OCI-LY3 (cell line): ENCODE data around the gene CSH2.
"Not testable (repeated sequence)": the region's sequence is repeated elsewhere in the genome, so short reads cannot be mapped to it uniquely, and the experiment has no call there.

Experiments used
- EZH2phosphoT487 ChIP-seq: fragments of 200-600 bp; shearing (Covaris generic); IDR thresholded peaks from 2 replicates; pipeline ENCODE4 v1.6.1; 2018; ENCODE audit warnings: antibody characterized with exemption, mixed run types, low read depth
- TF ChIP-seq, protein P1 (sequence below): fragments of 200-600, 300-600 bp; sonication (generic); IDR thresholded peaks from 2 replicates; pipeline ENCODE4 v1.5.1; 2014; ENCODE audit warnings: antibody characterized with exemption, low read length, low read depth

DNA sequence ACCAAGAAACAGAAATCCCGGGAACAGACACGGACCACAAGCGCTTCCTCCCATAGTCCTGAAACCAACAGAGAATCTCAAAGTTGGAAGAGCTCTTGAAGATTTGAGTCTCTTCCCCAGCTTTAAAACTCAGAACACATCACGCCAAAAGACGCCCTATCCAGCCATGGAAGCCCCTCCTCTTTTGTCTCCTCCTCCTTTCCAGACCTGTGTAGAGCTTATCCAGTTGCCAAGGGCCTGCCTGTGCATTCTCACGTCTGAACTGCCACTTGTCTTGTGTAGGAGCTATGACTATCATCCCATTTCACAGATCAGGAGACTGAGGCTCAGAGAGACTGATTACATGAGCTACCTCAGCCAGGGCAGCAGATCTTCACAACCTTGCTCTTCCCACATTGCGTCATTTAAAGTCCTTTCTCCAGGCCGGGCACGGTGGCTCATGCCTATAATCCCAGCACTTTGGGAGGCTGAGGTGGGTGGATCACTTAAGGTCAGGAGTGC lies 9.2 kb upstream of the CSH2 start:
- TF ChIP-seq, protein P1, sequence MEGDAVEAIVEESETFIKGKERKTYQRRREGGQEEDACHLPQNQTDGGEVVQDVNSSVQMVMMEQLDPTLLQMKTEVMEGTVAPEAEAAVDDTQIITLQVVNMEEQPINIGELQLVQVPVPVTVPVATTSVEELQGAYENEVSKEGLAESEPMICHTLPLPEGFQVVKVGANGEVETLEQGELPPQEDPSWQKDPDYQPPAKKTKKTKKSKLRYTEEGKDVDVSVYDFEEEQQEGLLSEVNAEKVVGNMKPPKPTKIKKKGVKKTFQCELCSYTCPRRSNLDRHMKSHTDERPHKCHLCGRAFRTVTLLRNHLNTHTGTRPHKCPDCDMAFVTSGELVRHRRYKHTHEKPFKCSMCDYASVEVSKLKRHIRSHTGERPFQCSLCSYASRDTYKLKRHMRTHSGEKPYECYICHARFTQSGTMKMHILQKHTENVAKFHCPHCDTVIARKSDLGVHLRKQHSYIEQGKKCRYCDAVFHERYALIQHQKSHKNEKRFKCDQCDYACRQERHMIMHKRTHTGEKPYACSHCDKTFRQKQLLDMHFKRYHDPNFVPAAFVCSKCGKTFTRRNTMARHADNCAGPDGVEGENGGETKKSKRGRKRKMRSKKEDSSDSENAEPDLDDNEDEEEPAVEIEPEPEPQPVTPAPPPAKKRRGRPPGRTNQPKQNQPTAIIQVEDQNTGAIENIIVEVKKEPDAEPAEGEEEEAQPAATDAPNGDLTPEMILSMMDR = not testable (repeated sequence)
- not testable (repeated sequence) for TF ChIP-seq EZH2phosphoT487
